Stimulated activated CD8-positive, alpha-beta memory T cell treated with anti-CD3 and anti-CD28 coated beads, Interleukin-12 subunit alpha, Interleukin-12 subunit beta, amount 100 ng/mL, for 24 hours (primary cell): ENCODE results near the gene SLC25A46.
"Not testable (repeated sequence)": the region's sequence is repeated elsewhere in the genome, so short reads cannot be mapped to it uniquely, and the experiment has no call there.

Experiments
- DNase-seq: peaks from one replicate; pipeline ENCODE4 v3.0.0-alpha.2; 2020; ENCODE audit errors: extremely low read depth

The SLC25A46 gene

GRCh38 chr5:110757118-110757729 is 18.4 kb downstream of the SLC25A46 start:
- DNase-seq: no peak

DNA sequence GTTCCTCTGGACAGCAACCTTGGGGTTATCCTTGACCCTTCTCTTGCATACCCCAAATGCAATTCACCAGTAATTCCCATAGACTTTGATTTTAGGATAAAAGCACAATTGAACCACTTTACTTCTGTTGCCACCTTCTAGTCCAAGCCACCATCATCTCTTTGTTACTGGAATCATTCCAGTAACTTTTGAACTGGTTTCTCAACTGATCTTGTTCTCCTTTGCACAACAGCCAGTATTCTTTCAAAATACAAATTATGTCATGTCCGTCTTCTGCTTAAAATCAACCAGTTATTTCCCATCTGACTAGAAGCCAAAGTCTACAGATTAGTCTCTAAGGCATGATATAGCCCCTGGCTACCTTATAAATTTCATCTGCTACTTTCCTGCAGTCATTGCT is 21.4 kb downstream of the SLC25A46 start:
- DNase-seq: no peak

GRCh38 chr5:110768138-110768860 is 29.5 kb downstream of the SLC25A46 start:
- no peak for DNase-seq

DNA sequence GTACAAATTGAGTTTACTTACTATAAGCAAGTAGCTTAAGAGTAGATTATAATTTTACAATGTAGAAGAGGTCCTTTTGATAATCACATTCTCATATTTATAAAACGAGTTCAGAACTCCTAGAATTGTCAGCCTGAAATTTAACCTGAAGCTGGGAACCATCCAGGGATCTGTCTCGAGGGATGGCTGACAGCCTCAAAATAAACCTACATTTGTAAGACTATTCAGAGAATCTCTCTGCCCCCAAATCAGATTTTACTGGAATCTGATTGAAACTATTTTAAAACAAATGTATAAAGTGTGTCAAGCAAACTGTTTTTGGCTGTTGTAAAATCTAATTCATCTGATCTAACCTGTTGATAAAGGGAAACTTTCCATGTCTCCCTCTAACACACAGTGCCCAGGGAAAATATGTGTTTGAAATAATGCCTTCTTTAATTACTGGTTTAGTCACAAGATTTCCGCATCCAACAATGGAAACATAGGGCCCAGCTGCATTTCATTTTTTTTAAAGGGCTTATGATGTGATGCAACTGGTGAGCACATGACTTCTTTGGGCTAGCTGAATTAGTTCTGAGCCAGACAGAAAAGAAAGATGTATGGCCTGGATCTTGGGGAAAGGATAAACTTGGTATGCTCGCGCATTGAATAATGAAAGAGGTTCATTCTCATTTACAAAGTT is 30.3 kb downstream of the SLC25A46 start:
- no peak for DNase-seq

DNA sequence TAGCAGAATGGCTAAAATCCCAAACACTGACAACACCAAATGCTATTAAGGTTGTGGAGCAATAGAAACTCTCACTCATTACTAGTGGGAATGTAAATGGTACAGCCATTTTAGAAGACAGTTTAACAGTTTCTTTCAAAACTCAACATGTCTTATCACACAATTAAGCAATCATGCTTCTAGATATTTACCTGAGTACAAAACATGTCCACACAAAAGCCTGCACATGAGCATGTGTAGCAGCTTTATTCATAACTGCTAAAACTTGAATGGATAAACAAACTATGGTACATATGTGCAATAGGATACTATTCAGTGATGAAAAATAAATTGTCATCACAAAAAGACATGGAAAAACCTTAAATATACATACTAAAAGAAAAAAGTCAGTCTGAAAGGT is 31.5 kb downstream of the SLC25A46 start:
- no peak for DNase-seq

GRCh38 chr5:110784901-110785300 is 46.1 kb downstream of the SLC25A46 start:
- no peak for DNase-seq

DNA sequence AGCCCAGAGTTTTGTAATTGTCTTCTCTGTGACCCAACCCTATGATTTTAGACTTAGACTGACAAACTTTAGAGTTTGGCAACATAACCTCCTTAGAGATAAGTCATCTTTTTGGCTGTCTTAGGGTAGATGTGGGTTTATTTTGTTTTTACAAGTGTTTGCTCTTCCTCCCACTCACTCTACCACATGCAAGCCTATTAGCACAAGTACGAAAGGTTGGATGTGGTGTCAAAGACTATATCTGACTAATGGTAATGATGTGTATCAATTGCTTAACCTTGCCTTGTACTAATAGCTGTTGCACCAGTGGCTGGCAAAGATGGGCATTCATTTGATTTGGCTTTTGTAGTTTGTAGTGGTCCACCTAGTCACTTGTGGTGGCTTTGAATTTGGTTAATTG is 46.5 kb downstream of the SLC25A46 start:
- DNase-seq: no peak

- DNase-seq: not testable (repeated sequence)
Observed at GRCh38 chr5:110788006-110788405, 49.2 kb downstream of the SLC25A46 start.

DNA sequence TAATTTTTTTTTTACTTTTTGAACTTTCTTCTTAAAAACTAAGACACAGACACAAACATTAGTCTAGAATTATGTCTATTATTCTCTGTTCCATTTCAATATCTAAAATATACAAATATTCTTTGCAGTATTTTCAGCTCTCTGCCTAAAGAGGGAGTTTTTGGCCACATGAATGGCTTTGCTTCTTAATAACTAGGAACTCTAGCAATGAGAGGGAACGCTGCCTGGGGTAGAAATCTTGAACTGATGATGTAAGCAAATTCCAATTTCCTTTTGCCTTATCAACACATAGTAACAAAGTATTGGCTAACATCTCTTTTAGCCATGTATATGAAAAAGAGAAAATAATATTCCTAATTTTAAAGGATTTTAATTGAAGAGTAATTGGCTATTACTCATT is 51.9 kb downstream of the SLC25A46 start:
- DNase-seq: no peak

DNA sequence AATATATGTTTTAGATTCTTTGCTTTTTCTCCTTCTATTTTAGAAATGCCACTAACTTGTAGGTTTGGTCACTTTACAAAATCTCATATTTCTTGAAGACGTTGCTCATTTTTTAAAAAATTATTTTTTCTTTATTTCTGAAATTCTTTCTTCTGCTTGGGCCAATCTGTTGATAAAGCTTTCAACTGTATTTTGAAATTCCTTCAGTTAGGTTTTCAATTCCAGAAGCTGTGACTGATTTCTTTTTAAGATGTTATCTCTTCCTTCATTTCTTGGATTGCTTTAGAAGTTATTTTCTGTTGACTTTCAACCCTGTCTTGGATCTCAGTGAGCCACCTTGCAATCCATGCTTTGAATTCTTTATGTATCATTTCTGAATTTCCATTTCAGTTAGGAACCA is 64.2 kb downstream of the SLC25A46 start:
- DNase-seq: no peak

- DNase-seq: no peak
Observed at GRCh38 chr5:110803467-110804326, 64.9 kb downstream of the SLC25A46 start.

DNA sequence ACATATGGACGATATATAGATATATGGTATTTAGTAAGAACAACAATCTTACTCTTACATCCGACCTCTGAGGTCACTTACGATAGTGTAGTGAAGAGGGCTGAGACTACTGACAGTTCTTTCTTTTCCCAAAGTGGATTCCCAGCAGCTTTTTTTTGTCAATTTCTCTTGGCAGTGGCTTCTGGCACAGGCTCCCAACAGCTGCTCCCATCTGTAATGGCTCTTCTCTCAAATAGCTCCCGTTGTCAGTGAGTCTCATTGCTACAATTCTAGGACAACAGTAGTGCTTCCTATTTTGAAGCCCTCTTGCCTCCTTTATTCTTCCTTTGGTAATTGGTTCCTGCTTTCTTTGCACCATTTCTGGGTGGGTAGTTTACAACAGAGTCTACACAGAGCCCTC is 68.4 kb downstream of the SLC25A46 start:
- no peak for DNase-seq

DNA sequence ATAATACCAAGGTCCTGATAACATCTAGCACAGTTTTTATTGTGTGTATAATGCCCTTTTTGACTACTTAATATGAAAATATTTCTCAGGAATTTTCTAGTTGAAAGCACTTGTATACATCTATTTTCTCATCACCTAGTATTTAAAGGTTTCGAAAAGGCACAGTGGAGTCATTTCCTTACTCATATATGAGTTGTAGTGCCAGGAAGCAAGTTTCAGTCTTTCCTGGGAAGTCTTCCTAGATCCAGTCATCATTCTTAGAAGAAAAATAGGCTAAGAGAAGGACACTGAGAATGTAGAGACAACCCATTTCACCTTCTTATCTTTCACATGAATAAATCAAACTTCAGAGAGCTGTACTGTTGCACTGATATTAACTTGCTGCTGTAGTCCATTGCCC is 70.2 kb downstream of the SLC25A46 start:
- no peak for DNase-seq
